ENCODE results near the gene EXOC1. TPM values are rescaled to one million over a fixed set of nuclear protein-coding genes. Genes with fewer than 3 reads are reported as not detected.
A peak's percentile ranks its signal among the peaks of the same experiment; 100 is the strongest.

The EXOC1 gene
- total and polyA plus RNA-seq, 4 donors = 18.4 to 63.6 (median 27.3) TPM

- Histone ChIP-seq H3K9me3 (ENCODE audit: control insufficient read depth in 4 of 4, insufficient read depth in 3 of 4, low read length in 3 of 4) (no peaks in the 10 kb centered on the region), H3K27me3 (ENCODE audit: control insufficient read depth in 3 of 3, insufficient read depth in 3 of 3, low read length in 2 of 3) (peaks cover 0 to 3% (median 0%) of the 10 kb centered on the region in 3 donors), H3K4me3 (no peak overlapping the region), H3K27ac (ENCODE audit: low read depth in 1 of 2, low read length in 1 of 2) (no peak overlapping the region), H3K4me1 (ENCODE audit: control insufficient read depth in 5 of 5, insufficient read depth in 5 of 5, low read length in 5 of 5) (no peaks in the 10 kb centered on the region), H3K9ac (ENCODE audit: insufficient read depth in 1 of 2, low read length in 2 of 2) (no peak overlapping the region), H3K36me3 (ENCODE audit: control insufficient read depth in 4 of 4, insufficient read depth in 4 of 4, low read length in 4 of 4) (no peaks in the 10 kb centered on the region)
- no peak for ATAC-seq (ENCODE audit: insufficient read depth, low FRiP score)
- no peak for DNase-seq
- TF ChIP-seq, protein P1, sequence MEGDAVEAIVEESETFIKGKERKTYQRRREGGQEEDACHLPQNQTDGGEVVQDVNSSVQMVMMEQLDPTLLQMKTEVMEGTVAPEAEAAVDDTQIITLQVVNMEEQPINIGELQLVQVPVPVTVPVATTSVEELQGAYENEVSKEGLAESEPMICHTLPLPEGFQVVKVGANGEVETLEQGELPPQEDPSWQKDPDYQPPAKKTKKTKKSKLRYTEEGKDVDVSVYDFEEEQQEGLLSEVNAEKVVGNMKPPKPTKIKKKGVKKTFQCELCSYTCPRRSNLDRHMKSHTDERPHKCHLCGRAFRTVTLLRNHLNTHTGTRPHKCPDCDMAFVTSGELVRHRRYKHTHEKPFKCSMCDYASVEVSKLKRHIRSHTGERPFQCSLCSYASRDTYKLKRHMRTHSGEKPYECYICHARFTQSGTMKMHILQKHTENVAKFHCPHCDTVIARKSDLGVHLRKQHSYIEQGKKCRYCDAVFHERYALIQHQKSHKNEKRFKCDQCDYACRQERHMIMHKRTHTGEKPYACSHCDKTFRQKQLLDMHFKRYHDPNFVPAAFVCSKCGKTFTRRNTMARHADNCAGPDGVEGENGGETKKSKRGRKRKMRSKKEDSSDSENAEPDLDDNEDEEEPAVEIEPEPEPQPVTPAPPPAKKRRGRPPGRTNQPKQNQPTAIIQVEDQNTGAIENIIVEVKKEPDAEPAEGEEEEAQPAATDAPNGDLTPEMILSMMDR (IDR thresholded peaks at IDR 0.05; ENCODE audit: control extremely low read depth, extremely low read depth) = no peak
- WGBS, 2 donors = 54 to 75% methylated on average over 5 of the region's 5 CpGs
Observed at GRCh38 chr4:55808632-55809031, 44.8 kb upstream of the EXOC1 start.

GRCh38 chr4:55817691-55818090, 35.8 kb upstream of the EXOC1 start:
- TF ChIP-seq, protein P1 (IDR thresholded peaks at IDR 0.05; ENCODE audit: control extremely low read depth, extremely low read depth) = no peak
- no peak overlapping the region for H3K4me3 ChIP-seq
- H3K4me1 ChIP-seq (ENCODE audit: control insufficient read depth in 5 of 5, insufficient read depth in 5 of 5, low read length in 5 of 5) = peaks cover 0 to 4% (median 0%) of the 10 kb centered on the region in 5 donors
- H3K36me3 ChIP-seq (ENCODE audit: control insufficient read depth in 4 of 4, insufficient read depth in 4 of 4, low read length in 4 of 4) = no peaks in the 10 kb centered on the region
- ATAC-seq (ENCODE audit: insufficient read depth, low FRiP score) (no peak), DNase-seq (no peak)
- 92 to 96% methylated on average over 3 of the region's 3 CpGs for WGBS, 2 donors
- H3K9ac ChIP-seq (ENCODE audit: insufficient read depth in 1 of 2, low read length in 2 of 2) = no peak overlapping the region
- no peak overlapping the region for H3K27ac ChIP-seq (ENCODE audit: low read depth in 1 of 2, low read length in 1 of 2)
- H3K27me3 ChIP-seq (ENCODE audit: control insufficient read depth in 3 of 3, insufficient read depth in 3 of 3, low read length in 2 of 3) = no peaks in the 10 kb centered on the region
- no peaks in the 10 kb centered on the region for H3K9me3 ChIP-seq (ENCODE audit: control insufficient read depth in 4 of 4, insufficient read depth in 3 of 4, low read length in 3 of 4)

- H3K4me3 ChIP-seq = no peak within 1 kb of the TSS
- DNase-seq = peak; percentile 59 to 68 (median 67)
- H3K4me1 ChIP-seq (ENCODE audit: control insufficient read depth in 5 of 5, insufficient read depth in 5 of 5, low read length in 5 of 5) = peaks cover 0 to 4% (median 0%) of the 10 kb centered on the region in 5 donors
Observed at GRCh38 chr4:55819634-55820033, 33.8 kb upstream of the EXOC1 start, which contains the start of gene EXOC1L. Gene EXOC1L, plus strand, starts transcription at chr4:55819790. Its CDS starts 237 bp downstream, at chr4:55820027.

More at GRCh38 chr4:55819634-55820033, 33.8 kb upstream of the EXOC1 start, which contains the start of gene EXOC1L:
- H3K9ac ChIP-seq (ENCODE audit: insufficient read depth in 1 of 2, low read length in 2 of 2) = peak within 1 kb of the TSS in 1 of 2 donors; percentile 79
- H3K36me3 ChIP-seq (ENCODE audit: control insufficient read depth in 4 of 4, insufficient read depth in 4 of 4, low read length in 4 of 4) = no peaks in the 10 kb centered on the region
- TF ChIP-seq, protein P1 (IDR thresholded peaks at IDR 0.05; ENCODE audit: control extremely low read depth, extremely low read depth) = no peak
- no peak within 1 kb of the TSS for H3K27ac ChIP-seq (ENCODE audit: low read depth in 1 of 2, low read length in 1 of 2)
- 5 to 11% methylated on average over 13 of the region's 13 CpGs for WGBS, 2 donors
- no peak for ATAC-seq (ENCODE audit: insufficient read depth, low FRiP score)
- H3K9me3 ChIP-seq (ENCODE audit: control insufficient read depth in 4 of 4, insufficient read depth in 3 of 4, low read length in 3 of 4) = no peaks in the 10 kb centered on the region
- H3K27me3 ChIP-seq (ENCODE audit: control insufficient read depth in 3 of 3, insufficient read depth in 3 of 3, low read length in 2 of 3) = no peaks in the 10 kb centered on the region
